HEK293 (cell line): ENCODE data around the gene RASSF5.

Experiments
- BCL11B ChIP-seq: fragments of 450-650 bp; formaldehyde crosslinking; IDR thresholded peaks from 2 replicates; pipeline ENCODE4 v1.5.1; 2016; ENCODE audit warnings: low read depth, missing biosample characterization, missing genetic modification characterization
- GLIS1 ChIP-seq: fragments of 450-650 bp; formaldehyde crosslinking; IDR thresholded peaks from 2 replicates; pipeline ENCODE4 v1.5.1; 2016; ENCODE audit warnings: missing biosample characterization, missing genetic modification characterization
- GLIS2 ChIP-seq: fragments of 450-650 bp; formaldehyde crosslinking; IDR thresholded peaks from 2 replicates; pipeline ENCODE4 v1.5.1; 2016; ENCODE audit warnings: missing biosample characterization, missing genetic modification characterization
- IKZF3 ChIP-seq: fragments of 450-650 bp; IDR thresholded peaks from 2 replicates; pipeline ENCODE4 v1.5.0; 2018; ENCODE audit warnings: missing biosample characterization, mild to moderate bottlenecking, missing genetic modification characterization, moderate library complexity
- KLF8 ChIP-seq: fragments of 450-650 bp; formaldehyde crosslinking; IDR thresholded peaks from 2 replicates; pipeline ENCODE4 v1.5.1; 2016; ENCODE audit warnings: missing biosample characterization, missing genetic modification characterization
- MZF1 ChIP-seq: fragments of 450-650 bp; formaldehyde crosslinking; IDR thresholded peaks from 2 replicates; pipeline ENCODE4 v1.5.1; 2017; ENCODE audit warnings: missing biosample characterization, missing genetic modification characterization, borderline replicate concordance
- TCF7L2 ChIP-seq: IDR thresholded peaks from 2 replicates; pipeline ENCODE4 v1.6.1; 2011; ENCODE audit warnings: low read depth, mild to moderate bottlenecking, inconsistent platforms, low read length, moderate library complexity, borderline replicate concordance
- ZBTB17 ChIP-seq: fragments of 450-650 bp; formaldehyde crosslinking; IDR thresholded peaks from 2 replicates; pipeline ENCODE4 v1.5.1; 2016; ENCODE audit warnings: missing biosample characterization, missing genetic modification characterization
- ZBTB48 ChIP-seq: fragments of 450-650 bp; formaldehyde crosslinking; IDR thresholded peaks from 2 replicates; pipeline ENCODE4 v1.5.1; 2016; ENCODE audit warnings: missing biosample characterization, missing genetic modification characterization
- ZBTB8A ChIP-seq: fragments of 450-650 bp; formaldehyde crosslinking; IDR thresholded peaks from 2 replicates; pipeline ENCODE4 v1.5.1; 2016; ENCODE audit warnings: missing biosample characterization, missing genetic modification characterization
- ZFHX2 ChIP-seq: fragments of 450-650 bp; formaldehyde crosslinking; conservative IDR thresholded peaks from 2 replicates; pipeline ENCODE4 v1.5.1; 2016; ENCODE audit warnings: missing biosample characterization, missing genetic modification characterization
- ZNF223 ChIP-seq: fragments of 450-650 bp; formaldehyde crosslinking; IDR thresholded peaks from 2 replicates; pipeline ENCODE4 v1.5.1; 2016; ENCODE audit warnings: missing biosample characterization, missing genetic modification characterization
- ZNF341 ChIP-seq: fragments of 450-650 bp; formaldehyde crosslinking; IDR thresholded peaks from 2 replicates; pipeline ENCODE4; 2016; ENCODE audit warnings: low read depth, missing biosample characterization, missing genetic modification characterization
- ZNF416 ChIP-seq: fragments of 450-650 bp; formaldehyde crosslinking; IDR thresholded peaks from 2 replicates; pipeline ENCODE4 v1.5.1; 2016; ENCODE audit warnings: missing biosample characterization, missing genetic modification characterization
- ZNF426 ChIP-seq: fragments of 450-650 bp; formaldehyde crosslinking; IDR thresholded peaks from 2 replicates; pipeline ENCODE4 v1.5.1; 2017; ENCODE audit warnings: missing biosample characterization, missing genetic modification characterization, mild to moderate bottlenecking, inconsistent platforms, moderate library complexity
- ZNF433 ChIP-seq: fragments of 450-650 bp; formaldehyde crosslinking; IDR thresholded peaks from 2 replicates; pipeline ENCODE4 v1.5.1; 2016; ENCODE audit warnings: missing biosample characterization, missing genetic modification characterization, low read depth
- ZNF549 ChIP-seq: fragments of 450-650 bp; IDR thresholded peaks from 2 replicates; pipeline ENCODE4 v1.5.1; 2018; ENCODE audit warnings: missing biosample characterization, missing genetic modification characterization, mild to moderate bottlenecking, inconsistent platforms, moderate library complexity
- ZNF596 ChIP-seq: fragments of 450-650 bp; IDR thresholded peaks from 2 replicates; pipeline ENCODE4 v1.5.0; 2018; ENCODE audit warnings: missing biosample characterization, mild to moderate bottlenecking, missing genetic modification characterization, moderate library complexity
- ZSCAN30 ChIP-seq: fragments of 450-650 bp; IDR thresholded peaks from 2 replicates; pipeline ENCODE4 v1.5.1; 2018; ENCODE audit warnings: missing biosample characterization, mild to moderate bottlenecking, missing genetic modification characterization, moderate library complexity
- TF ChIP-seq, protein P1 (sequence below): fragments of 450-650 bp; formaldehyde crosslinking; conservative IDR thresholded peaks from 2 replicates; pipeline ENCODE4 v1.5.1; 2016; ENCODE audit warnings: low read depth, missing biosample characterization, missing genetic modification characterization
- TF ChIP-seq, protein P2 (sequence below): fragments of 450-650 bp; formaldehyde crosslinking; IDR thresholded peaks from 2 replicates; pipeline ENCODE4 v1.5.1; 2016; ENCODE audit warnings: missing biosample characterization, missing genetic modification characterization
- TF ChIP-seq, protein P3 (sequence below): fragments of 450-650 bp; formaldehyde crosslinking; IDR thresholded peaks from 2 replicates; pipeline ENCODE4 v1.5.1; 2016; ENCODE audit warnings: missing biosample characterization, missing genetic modification characterization
- TF ChIP-seq, protein P4 (sequence below): fragments of 450-650 bp; formaldehyde crosslinking; IDR thresholded peaks from 2 replicates; pipeline ENCODE4 v1.5.1; 2016; ENCODE audit warnings: missing biosample characterization, missing genetic modification characterization
- TF ChIP-seq, protein P5 (sequence below): fragments of 450-650 bp; formaldehyde crosslinking; IDR thresholded peaks from 2 replicates; pipeline ENCODE4 v1.5.1; 2017; ENCODE audit warnings: missing biosample characterization, missing genetic modification characterization

Gene RASSF5

DNA sequence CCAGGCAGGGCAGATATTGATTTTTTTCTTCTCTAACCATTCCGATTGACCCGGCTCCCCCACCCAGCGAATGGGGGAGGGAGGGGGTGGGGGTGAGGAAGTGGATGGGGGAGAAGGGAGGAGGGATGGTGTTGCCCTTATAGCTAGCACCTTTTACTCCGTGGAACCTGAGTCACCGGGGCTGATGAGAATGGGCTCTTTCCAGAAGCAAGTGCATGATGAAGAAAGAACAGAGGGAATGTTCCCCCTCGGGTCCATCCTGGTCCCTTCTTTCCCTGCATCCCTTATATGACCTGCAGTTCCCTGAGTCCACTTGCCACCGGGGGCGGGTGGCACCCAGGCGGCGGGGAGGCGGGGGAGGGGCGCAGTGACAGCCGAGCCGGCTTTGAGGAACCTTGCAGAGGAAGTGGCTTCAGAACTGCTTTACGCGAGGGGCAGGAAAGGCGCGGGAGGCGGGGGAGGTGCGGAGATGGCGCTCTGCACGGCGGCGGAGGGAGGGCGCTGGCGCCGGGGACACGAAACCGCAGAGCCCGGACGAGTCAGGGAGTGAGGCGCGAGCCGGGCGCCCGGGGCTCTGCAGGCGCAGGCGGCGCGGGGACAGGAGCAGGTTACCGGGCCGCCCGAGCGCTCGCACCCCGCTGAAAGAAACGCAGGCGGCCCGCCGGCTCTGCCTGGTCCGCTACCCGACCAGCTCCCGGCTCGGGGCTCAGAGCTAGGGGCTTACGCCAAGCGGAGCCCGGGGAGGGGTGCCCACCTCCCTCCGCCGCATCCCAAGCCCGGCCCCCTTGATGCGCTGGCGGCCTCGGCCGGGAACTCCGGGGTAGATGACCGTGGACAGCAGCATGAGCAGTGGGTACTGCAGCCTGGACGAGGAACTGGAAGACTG, 49.7 kb downstream of the RASSF5 start (continued):
- TF ChIP-seq ZNF426 = no peak
- TF ChIP-seq BCL11B (tag by site-specific recombination) = no peak
- peak; percentile 91 for TF ChIP-seq ZFHX2
- TF ChIP-seq ZBTB8A = peak; percentile 93
- TF ChIP-seq, protein P1, sequence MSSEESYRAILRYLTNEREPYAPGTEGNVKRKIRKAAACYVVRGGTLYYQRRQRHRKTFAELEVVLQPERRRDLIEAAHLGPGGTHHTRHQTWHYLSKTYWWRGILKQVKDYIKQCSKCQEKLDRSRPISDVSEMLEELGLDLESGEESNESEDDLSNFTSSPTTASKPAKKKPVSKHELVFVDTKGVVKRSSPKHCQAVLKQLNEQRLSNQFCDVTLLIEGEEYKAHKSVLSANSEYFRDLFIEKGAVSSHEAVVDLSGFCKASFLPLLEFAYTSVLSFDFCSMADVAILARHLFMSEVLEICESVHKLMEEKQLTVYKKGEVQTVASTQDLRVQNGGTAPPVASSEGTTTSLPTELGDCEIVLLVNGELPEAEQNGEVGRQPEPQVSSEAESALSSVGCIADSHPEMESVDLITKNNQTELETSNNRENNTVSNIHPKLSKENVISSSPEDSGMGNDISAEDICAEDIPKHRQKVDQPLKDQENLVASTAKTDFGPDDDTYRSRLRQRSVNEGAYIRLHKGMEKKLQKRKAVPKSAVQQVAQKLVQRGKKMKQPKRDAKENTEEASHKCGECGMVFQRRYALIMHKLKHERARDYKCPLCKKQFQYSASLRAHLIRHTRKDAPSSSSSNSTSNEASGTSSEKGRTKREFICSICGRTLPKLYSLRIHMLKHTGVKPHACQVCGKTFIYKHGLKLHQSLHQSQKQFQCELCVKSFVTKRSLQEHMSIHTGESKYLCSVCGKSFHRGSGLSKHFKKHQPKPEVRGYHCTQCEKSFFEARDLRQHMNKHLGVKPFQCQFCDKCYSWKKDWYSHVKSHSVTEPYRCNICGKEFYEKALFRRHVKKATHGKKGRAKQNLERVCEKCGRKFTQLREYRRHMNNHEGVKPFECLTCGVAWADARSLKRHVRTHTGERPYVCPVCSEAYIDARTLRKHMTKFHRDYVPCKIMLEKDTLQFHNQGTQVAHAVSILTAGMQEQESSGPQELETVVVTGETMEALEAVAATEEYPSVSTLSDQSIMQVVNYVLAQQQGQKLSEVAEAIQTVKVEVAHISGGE = peak; percentile 70
- no peak for TF ChIP-seq MZF1
- peak; percentile 68 for TF ChIP-seq GLIS2 (tag by site-specific recombination)
- TF ChIP-seq, protein P2, sequence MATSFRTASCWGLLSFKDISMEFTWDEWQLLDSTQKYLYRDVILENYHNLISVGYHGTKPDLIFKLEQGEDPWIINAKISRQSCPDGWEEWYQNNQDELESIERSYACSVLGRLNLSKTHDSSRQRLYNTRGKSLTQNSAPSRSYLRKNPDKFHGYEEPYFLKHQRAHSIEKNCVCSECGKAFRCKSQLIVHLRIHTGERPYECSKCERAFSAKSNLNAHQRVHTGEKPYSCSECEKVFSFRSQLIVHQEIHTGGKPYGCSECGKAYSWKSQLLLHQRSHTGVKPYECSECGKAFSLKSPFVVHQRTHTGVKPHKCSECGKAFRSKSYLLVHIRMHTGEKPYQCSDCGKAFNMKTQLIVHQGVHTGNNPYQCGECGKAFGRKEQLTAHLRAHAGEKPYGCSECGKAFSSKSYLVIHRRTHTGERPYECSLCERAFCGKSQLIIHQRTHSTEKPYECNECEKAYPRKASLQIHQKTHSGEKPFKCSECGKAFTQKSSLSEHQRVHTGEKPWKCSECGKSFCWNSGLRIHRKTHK (tag by site-specific recombination) = no peak
- peak; percentile 74 for TF ChIP-seq ZBTB48 (tag by site-specific recombination)
- no peak for TF ChIP-seq TCF7L2
- TF ChIP-seq ZSCAN30 (tag by site-specific recombination) = peak; percentile 51; the same call in 1 of the 2 replicates
- TF ChIP-seq GLIS1 (tag by site-specific recombination) = peak; percentile 32; the same call in 1 of the 2 replicates
- no peak for TF ChIP-seq ZNF549 (tag by site-specific recombination)
- TF ChIP-seq ZNF341 (tag by site-specific recombination) = peak; percentile 96
- no peak for TF ChIP-seq ZNF596 (tag by site-specific recombination)
- TF ChIP-seq, protein P3, sequence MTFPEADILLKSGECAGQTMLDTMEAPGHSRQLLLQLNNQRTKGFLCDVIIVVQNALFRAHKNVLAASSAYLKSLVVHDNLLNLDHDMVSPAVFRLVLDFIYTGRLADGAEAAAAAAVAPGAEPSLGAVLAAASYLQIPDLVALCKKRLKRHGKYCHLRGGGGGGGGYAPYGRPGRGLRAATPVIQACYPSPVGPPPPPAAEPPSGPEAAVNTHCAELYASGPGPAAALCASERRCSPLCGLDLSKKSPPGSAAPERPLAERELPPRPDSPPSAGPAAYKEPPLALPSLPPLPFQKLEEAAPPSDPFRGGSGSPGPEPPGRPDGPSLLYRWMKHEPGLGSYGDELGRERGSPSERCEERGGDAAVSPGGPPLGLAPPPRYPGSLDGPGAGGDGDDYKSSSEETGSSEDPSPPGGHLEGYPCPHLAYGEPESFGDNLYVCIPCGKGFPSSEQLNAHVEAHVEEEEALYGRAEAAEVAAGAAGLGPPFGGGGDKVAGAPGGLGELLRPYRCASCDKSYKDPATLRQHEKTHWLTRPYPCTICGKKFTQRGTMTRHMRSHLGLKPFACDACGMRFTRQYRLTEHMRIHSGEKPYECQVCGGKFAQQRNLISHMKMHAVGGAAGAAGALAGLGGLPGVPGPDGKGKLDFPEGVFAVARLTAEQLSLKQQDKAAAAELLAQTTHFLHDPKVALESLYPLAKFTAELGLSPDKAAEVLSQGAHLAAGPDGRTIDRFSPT (tag by site-specific recombination) = peak; percentile 83; the same call in 1 of the 2 replicates
- no peak for TF ChIP-seq ZNF223 (tag by site-specific recombination)
- TF ChIP-seq, protein P4, sequence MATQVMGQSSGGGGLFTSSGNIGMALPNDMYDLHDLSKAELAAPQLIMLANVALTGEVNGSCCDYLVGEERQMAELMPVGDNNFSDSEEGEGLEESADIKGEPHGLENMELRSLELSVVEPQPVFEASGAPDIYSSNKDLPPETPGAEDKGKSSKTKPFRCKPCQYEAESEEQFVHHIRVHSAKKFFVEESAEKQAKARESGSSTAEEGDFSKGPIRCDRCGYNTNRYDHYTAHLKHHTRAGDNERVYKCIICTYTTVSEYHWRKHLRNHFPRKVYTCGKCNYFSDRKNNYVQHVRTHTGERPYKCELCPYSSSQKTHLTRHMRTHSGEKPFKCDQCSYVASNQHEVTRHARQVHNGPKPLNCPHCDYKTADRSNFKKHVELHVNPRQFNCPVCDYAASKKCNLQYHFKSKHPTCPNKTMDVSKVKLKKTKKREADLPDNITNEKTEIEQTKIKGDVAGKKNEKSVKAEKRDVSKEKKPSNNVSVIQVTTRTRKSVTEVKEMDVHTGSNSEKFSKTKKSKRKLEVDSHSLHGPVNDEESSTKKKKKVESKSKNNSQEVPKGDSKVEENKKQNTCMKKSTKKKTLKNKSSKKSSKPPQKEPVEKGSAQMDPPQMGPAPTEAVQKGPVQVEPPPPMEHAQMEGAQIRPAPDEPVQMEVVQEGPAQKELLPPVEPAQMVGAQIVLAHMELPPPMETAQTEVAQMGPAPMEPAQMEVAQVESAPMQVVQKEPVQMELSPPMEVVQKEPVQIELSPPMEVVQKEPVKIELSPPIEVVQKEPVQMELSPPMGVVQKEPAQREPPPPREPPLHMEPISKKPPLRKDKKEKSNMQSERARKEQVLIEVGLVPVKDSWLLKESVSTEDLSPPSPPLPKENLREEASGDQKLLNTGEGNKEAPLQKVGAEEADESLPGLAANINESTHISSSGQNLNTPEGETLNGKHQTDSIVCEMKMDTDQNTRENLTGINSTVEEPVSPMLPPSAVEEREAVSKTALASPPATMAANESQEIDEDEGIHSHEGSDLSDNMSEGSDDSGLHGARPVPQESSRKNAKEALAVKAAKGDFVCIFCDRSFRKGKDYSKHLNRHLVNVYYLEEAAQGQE (tag by site-specific recombination) = peak; percentile 93
- no peak for TF ChIP-seq ZNF416 (tag by site-specific recombination)
- peak; percentile 51 for TF ChIP-seq ZBTB17 (tag by site-specific recombination)
- TF ChIP-seq IKZF3 (tag by site-specific recombination) = no peak
- TF ChIP-seq, protein P5, sequence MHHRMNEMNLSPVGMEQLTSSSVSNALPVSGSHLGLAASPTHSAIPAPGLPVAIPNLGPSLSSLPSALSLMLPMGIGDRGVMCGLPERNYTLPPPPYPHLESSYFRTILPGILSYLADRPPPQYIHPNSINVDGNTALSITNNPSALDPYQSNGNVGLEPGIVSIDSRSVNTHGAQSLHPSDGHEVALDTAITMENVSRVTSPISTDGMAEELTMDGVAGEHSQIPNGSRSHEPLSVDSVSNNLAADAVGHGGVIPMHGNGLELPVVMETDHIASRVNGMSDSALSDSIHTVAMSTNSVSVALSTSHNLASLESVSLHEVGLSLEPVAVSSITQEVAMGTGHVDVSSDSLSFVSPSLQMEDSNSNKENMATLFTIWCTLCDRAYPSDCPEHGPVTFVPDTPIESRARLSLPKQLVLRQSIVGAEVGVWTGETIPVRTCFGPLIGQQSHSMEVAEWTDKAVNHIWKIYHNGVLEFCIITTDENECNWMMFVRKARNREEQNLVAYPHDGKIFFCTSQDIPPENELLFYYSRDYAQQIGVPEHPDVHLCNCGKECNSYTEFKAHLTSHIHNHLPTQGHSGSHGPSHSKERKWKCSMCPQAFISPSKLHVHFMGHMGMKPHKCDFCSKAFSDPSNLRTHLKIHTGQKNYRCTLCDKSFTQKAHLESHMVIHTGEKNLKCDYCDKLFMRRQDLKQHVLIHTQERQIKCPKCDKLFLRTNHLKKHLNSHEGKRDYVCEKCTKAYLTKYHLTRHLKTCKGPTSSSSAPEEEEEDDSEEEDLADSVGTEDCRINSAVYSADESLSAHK (tag by site-specific recombination) = no peak
- no peak for TF ChIP-seq ZNF433 (tag by site-specific recombination)
- peak; percentile 55; the same call in 1 of the 2 replicates for TF ChIP-seq KLF8 (tag by site-specific recombination)
